K562 (cell line): ENCODE measurements around the gene SAE1. TPM values are rescaled to one million over a fixed set of nuclear protein-coding genes. Genes with fewer than 3 reads are reported as not detected.

Experiments used
- BCLAF1 ChIP-seq, 2 experiments: fragments of 450-650 bp in 1 of 2; IDR thresholded peaks; 2 replicates each; pipeline ENCODE4 v1.6.1; 2011 to 2017; ENCODE audit warnings: low read depth in 2 of 2, antibody characterized with exemption in 1 of 2, borderline replicate concordance in 1 of 2, low read length in 1 of 2, mild to moderate bottlenecking in 1 of 2, mixed read lengths in 1 of 2; ENCODE audit not compliant: control insufficient read depth in 1 of 2
- EP400 ChIP-seq: fragments of 450-650 bp; IDR thresholded peaks from 2 replicates; pipeline ENCODE4 v1.6.1; 2017; ENCODE audit warnings: antibody characterized with exemption, mild to moderate bottlenecking, moderate library complexity
- ESRRA ChIP-seq: fragments of 450-650 bp; IDR thresholded peaks from 2 replicates; pipeline ENCODE4 v1.6.1; 2014; ENCODE audit warnings: low read depth, mild to moderate bottlenecking, moderate library complexity, borderline replicate concordance
- FOXJ3 ChIP-seq: sonication (generic); formaldehyde crosslinking; IDR thresholded peaks from 2 replicates; pipeline ENCODE4 v1.4.0; 2020; ENCODE audit warnings: mild to moderate bottlenecking, missing genetic modification reagents
- HMBOX1 ChIP-seq: sonication (generic); IDR thresholded peaks from 2 replicates; pipeline ENCODE4 v1.6.1; 2016
- KLF10 ChIP-seq: fragments of 250-450 bp; sonication (Bioruptor Pico); IDR thresholded peaks from 2 replicates; pipeline ENCODE4 v1.6.1; 2021; ENCODE audit warnings: matching md5 sums
- KLF6 ChIP-seq: fragments of 250-450 bp; sonication (Bioruptor Pico); IDR thresholded peaks from 2 replicates; pipeline ENCODE4 v1.4.0; 2020; ENCODE audit warnings: mild to moderate bottlenecking, moderate library complexity, borderline replicate concordance
- MIER1 ChIP-seq: fragments of 450-650 bp; IDR thresholded peaks from 2 replicates; pipeline ENCODE4 v1.6.1; 2016; ENCODE audit warnings: antibody characterized with exemption, mild to moderate bottlenecking, low read depth
- PBX2 ChIP-seq, 2 experiments: IDR thresholded peaks in 1 of 2; conservative IDR thresholded peaks in 1 of 2; 2 replicates each; pipeline ENCODE4 v1.6.1; 2016; ENCODE audit warnings: low read depth in 2 of 2, mild to moderate bottlenecking in 1 of 2, missing compliant biosample characterization in 1 of 2, missing genetic modification characterization in 1 of 2, moderate library complexity in 1 of 2
- PTTG1 ChIP-seq: fragments of 450-650 bp; IDR thresholded peaks from 2 replicates; pipeline ENCODE4 v1.6.1; 2016; ENCODE audit warnings: low read depth, mild to moderate bottlenecking, missing genetic modification characterization, missing compliant biosample characterization
- STAT5A ChIP-seq: IDR thresholded peaks from 2 replicates; pipeline ENCODE4 v1.6.1; 2012; ENCODE audit warnings: low read length, inconsistent platforms, borderline replicate concordance
- TFAP4 ChIP-seq: sonication (generic); formaldehyde crosslinking; IDR thresholded peaks from 2 replicates; pipeline ENCODE4 v1.8.0; 2022; ENCODE audit warnings: missing genetic modification reagents, mild to moderate bottlenecking, moderate library complexity, borderline replicate concordance
- ZBTB5 ChIP-seq: fragments of 450-650 bp; IDR thresholded peaks from 2 replicates; pipeline ENCODE4 v1.6.1; 2017; ENCODE audit warnings: antibody characterized with exemption
- ZNF644 ChIP-seq: fragments of 200-800 bp; sonication (Bioruptor generic); IDR thresholded peaks from 2 replicates; pipeline ENCODE4 v1.6.1; 2016; ENCODE audit warnings: low read depth, missing genetic modification characterization, missing compliant biosample characterization
- polyA plus RNA-seq, 8 experiments: library from polyadenylated mRNA; depleted of rRNA in 4 of 8; stranded (reverse) in 5 of 8; unstranded in 3 of 8; fragments of >200 nt; fragmentation: Nextera tagmentation in 2 of 8; fragmentation: Illumina TruSeq in 1 of 8; extraction: Ambion mirVana in 2 of 8; extraction: Trizol in 1 of 8; gene quantifications; 2 replicates each; pipeline versions ENCODE4 v1.2.1 to v1.2.3, GENCODE V29; 2011 to 2014; ENCODE audit warnings: inconsistent platforms in 1 of 8, missing spikeins in 1 of 8
- total RNA-seq, 7 experiments: library from RNA; depleted of rRNA in 6 of 7; stranded (reverse); fragments of >200 nt in 6 of 7; fragmentation: Illumina TruSeq in 2 of 7; extraction: Trizol in 2 of 7; gene quantifications; 2 replicates each; pipeline versions ENCODE4 v1.2.1 to v1.2.3, GENCODE V29; 2011 to 2021; ENCODE audit warnings: low replicate concordance in 1 of 7

Gene SAE1
- total and polyA plus RNA-seq, 9 of the 15 experiments (the other 6 are each of a cell fraction or from before 2014, with no cell fraction given) = 82.8 to 299 (median 217) TPM

- TF ChIP-seq ZBTB5 = 0 out of 2 replicates have a peak, but pooled peaks have one; percentile 68
- TF ChIP-seq STAT5A = peak; percentile 65; the same call in 1 of the 2 replicates
- TF ChIP-seq KLF10 (CRISPR knock-in tag) = no peak
- TF ChIP-seq KLF6 (CRISPR knock-in tag) = peak; percentile 7; the same call in 1 of the 2 replicates
- TF ChIP-seq BCLAF1 (IDR thresholded peaks at IDR 0.05; ENCODE audit: borderline replicate concordance in 1 of 2, control insufficient read depth in 1 of 2, low read depth in 2 of 2, low read length in 1 of 2) = peak in 1 of 2 experiments; percentile 81; a peak in 1 of 4 replicates
- no peak for TF ChIP-seq HMBOX1
- TF ChIP-seq MIER1 = peak; percentile 78
- no peak for TF ChIP-seq PBX2 (CRISPR knock-in tag; IDR thresholded peaks at IDR 0.05; ENCODE audit: low read depth)
- no peak for TF ChIP-seq PBX2 (tag; conservative IDR thresholded peaks at IDR 0.05; ENCODE audit: low read depth)
- no peak for TF ChIP-seq PTTG1
- peak; percentile 85; the same call in 1 of the 2 replicates for TF ChIP-seq ESRRA
- peak; percentile 98 for TF ChIP-seq EP400
- TF ChIP-seq TFAP4 (CRISPR knock-in tag) = peak; percentile 98
- TF ChIP-seq ZNF644 (tag) = no peak; the same call in 1 of the 2 replicates
- TF ChIP-seq FOXJ3 (CRISPR knock-in tag) = no peak
Observed at GRCh38 chr19:47243776-47244547, 113.3 kb downstream of the SAE1 start (continued).
